Stimulated activated naive B cell treated with anti-CD40 and anti-IgM and Interleukin-4, amounts not matched to agents 10 μg/mL and 1 μg/mL and 100 μg/mL, for 72 hours (primary cell): ENCODE measurements around the gene EEFSEC.

Experiments
- ATAC-seq, 2 donors: fragments of 150-1000 bp; cut with Tn5 transposase; replicated peaks; 2 replicates each; pipeline ENCODE4 v1.10.0; 2021; ENCODE audit warnings: moderate library complexity in 1 of 2
- DNase-seq: peaks from one replicate; pipeline ENCODE4 v3.0.0; 2021
- H3K27ac Mint-ChIP-seq: one replicate; pipeline ENCODE4 v1.8.0; 2022; ENCODE audit warnings: mild to moderate bottlenecking, mixed read lengths
- H3K27me3 Mint-ChIP-seq, 2 donors: one replicate each; pipeline ENCODE4 v1.8.0; 2022; ENCODE audit warnings: mixed read lengths in 2 of 2
- H3K36me3 Mint-ChIP-seq, 2 donors: one replicate each; pipeline ENCODE4 v1.8.0; 2022; ENCODE audit warnings: mixed read lengths in 2 of 2, mild to moderate bottlenecking in 1 of 2
- H3K4me1 Mint-ChIP-seq, 2 donors: one replicate each; pipeline ENCODE4 v1.8.0; 2022; ENCODE audit warnings: mixed read lengths in 2 of 2, mild to moderate bottlenecking in 1 of 2
- H3K4me3 Mint-ChIP-seq, 2 donors: one replicate each; pipeline ENCODE4 v1.8.0; 2022; ENCODE audit warnings: mild to moderate bottlenecking in 2 of 2, mixed read lengths in 2 of 2, moderate library complexity in 1 of 2
- H3K9me3 Mint-ChIP-seq, 2 donors: one replicate each; pipeline ENCODE4 v1.8.0; 2022; ENCODE audit warnings: mixed read lengths in 2 of 2, mild to moderate bottlenecking in 1 of 2

Gene EEFSEC

DNA sequence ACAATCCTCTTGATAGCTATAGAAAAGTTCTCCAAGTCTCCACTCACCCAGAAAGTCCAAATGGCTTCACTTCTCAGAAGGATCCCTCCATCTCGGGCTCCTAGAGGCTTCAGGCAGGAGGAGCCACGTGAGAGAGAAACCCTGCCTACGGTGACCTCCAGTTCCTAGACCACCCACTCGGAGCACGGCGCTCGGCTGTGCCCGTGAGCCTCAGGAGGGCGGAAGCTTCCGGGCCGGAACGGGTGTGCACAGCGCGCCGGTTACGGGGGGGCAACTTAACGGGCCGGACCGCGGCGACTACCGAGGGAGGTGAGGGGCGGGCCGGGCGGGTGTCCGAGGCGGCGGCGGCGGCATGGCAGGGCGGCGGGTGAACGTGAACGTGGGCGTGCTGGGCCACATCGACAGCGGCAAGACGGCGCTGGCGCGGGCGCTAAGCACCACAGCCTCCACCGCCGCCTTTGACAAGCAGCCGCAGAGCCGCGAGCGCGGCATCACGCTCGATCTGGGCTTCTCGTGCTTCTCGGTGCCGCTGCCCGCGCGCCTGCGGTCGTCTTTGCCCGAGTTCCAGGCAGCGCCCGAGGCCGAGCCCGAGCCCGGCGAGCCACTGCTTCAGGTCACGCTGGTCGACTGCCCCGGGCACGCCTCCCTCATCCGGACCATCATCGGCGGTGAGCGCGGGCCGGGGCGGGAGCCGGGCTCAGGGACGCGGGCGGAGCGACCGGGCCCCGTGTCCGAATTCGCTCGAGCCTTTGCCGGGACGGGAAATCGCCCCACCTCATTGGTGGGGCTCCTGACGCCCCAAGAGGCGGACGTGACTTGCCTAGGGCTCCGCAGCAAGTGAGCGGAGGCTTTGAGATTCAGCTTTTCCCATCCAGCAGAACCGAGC, at the start of gene EEFSEC:
Gene EEFSEC (plus strand): TSS at position 326 of the 886 bp plus-strand sequence. CDS start 27 bp downstream, at position 353.
- no peaks in the 10 kb centered on the region for H3K27me3 Mint-ChIP-seq
- ATAC-seq, result peak; percentile 93 to 96

DNA sequence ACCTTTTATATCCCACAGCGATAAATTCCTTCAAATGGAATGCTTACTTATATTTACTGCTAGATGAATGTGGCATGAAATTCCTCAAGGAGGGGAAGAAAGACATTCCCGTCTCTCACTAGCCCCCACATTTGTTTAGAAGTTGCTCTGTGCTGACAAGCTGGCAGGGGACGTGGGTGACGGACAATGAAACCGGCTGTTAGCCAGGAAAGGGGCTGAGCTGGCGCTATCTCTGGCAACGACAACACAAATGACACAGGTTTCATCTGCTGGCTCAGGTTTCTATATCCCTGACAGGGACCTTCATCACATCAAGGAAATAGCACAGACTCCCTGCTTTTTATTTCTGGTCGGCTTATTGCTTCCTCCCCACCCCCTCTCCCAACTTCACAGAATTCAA, 45.4 kb upstream of the EEFSEC start:
- Mint-ChIP-seq H3K4me1 (peaks cover 10 to 13% of the 10 kb centered on the region in 2 donors), H3K4me3 (no peak overlapping the region), H3K36me3 (peaks cover 48 to 56% of the 10 kb centered on the region in 2 donors), H3K27ac (no peak overlapping the region), H3K9me3 (no peaks in the 10 kb centered on the region), H3K27me3 (no peaks in the 10 kb centered on the region)
- ATAC-seq (no peak), DNase-seq (no peak)

More for the DNA sequence above, at the start of gene EEFSEC:
- Mint-ChIP-seq H3K27ac (peak within 1 kb of the TSS; percentile 98), H3K36me3 (peaks cover 25 to 33% of the 10 kb centered on the region in 2 donors), H3K9me3 (peaks cover 10 to 20% of the 10 kb centered on the region in 2 donors), H3K4me3 (peak within 1 kb of the TSS; percentile 91 to 95), H3K4me1 (peaks cover 21 to 23% of the 10 kb centered on the region in 2 donors)
- DNase-seq, result peak; percentile 91

- H3K4me3 Mint-ChIP-seq, result no peak overlapping the region
- peaks cover 39 to 61% of the 10 kb centered on the region in 2 donors for H3K36me3 Mint-ChIP-seq
These were observed 42.1 kb upstream of the EEFSEC start for GRCh38 chr3:128111147-128111546.

GRCh38 chr3:128112357-128112968, 40.8 kb upstream of the EEFSEC start:
- Mint-ChIP-seq H3K4me1 (peaks cover 17 to 32% of the 10 kb centered on the region in 2 donors), H3K4me3 (peak overlapping the region in 1 of 2 donors; percentile 23), H3K27ac (peak overlapping the region; percentile 87), H3K36me3 (peaks cover 36 to 61% of the 10 kb centered on the region in 2 donors), H3K9me3 (no peaks in the 10 kb centered on the region), H3K27me3 (no peaks in the 10 kb centered on the region)
- ATAC-seq (peak; percentile 80 to 92), DNase-seq (peak; percentile 13)

More at GRCh38 chr3:128111147-128111546, 42.1 kb upstream of the EEFSEC start:
- DNase-seq (no peak), ATAC-seq (no peak)
- Mint-ChIP-seq H3K4me1 (peaks cover 19 to 32% of the 10 kb centered on the region in 2 donors), H3K9me3 (no peaks in the 10 kb centered on the region), H3K27me3 (no peaks in the 10 kb centered on the region), H3K27ac (no peak overlapping the region)

DNA sequence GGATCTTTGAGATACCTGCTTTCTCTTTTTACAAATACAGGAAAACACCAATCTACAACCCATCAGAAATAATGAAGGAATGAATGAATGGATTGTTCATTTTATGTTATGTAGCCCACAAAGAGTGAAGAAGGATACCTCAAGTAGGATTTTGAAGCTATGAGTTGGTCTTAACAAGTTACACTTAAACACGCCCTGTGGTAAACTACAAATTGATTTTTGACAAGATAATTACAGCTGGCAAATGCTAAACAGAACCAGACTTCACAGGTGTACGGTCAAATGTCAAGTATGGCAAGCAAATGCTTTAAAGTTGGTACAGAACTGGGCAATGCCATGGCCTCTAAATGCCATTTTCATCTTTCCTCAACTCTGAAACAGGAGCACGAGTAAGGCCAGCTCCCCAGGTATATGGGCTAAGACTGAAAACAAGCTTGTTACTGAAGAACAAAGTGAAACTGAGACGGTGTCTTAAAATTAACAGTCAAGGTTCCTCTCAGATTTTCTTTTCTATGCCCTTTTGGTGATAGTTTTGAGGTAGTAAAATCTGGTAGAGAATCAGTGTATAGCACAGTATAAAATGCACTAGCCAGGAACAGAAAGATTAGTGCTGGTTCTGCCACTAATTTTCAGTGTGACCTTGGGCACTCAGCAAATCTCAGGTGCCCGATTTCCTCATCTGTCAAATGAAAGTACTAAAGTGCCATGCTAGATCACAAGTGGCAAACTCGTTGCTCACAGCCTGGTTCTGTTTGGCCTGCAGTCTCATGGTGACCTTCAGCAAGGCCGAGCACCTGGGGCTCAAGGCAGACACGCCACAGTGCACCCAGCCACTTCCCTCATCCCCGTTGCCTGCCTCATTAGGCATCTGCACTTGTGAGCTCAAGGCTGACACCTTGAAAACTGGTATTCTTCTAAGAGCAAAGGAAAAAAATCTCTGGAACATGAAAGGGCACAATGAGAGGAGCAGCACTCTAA, 39.2 kb upstream of the EEFSEC start:
- Mint-ChIP-seq H3K4me3 (no peak overlapping the region), H3K36me3 (peaks cover 47 to 66% of the 10 kb centered on the region in 2 donors), H3K27me3 (no peaks in the 10 kb centered on the region), H3K4me1 (peaks cover 17 to 39% of the 10 kb centered on the region in 2 donors), H3K9me3 (no peaks in the 10 kb centered on the region), H3K27ac (peak overlapping the region; percentile 56)
- ATAC-seq, result peak; percentile 61 to 73
- no peak for DNase-seq

DNA sequence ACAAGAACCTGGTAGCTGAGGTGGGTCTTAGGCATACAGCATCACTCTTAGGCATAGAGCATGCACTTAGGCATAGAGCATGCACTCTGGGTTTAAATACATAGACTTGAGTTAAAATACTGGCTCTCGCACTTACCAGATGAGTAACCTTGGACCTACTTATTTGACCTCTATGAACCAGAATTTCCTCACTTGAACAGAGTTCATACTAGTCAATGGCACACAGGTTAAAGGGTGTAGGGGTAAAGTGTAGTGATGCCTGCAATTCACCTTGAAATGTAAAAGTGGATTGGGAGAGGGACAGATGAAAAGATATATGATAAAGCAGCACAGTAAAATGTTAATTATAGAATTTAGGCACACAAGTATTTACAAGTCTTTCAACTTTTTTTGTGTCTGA, 31.3 kb upstream of the EEFSEC start:
- DNase-seq (no peak), ATAC-seq (no peak)
- Mint-ChIP-seq H3K4me3 (peak overlapping the region; percentile 98 to 100), H3K9me3 (peaks cover 3 to 6% of the 10 kb centered on the region in 2 donors), H3K36me3 (peaks cover 28 to 36% of the 10 kb centered on the region in 2 donors), H3K27ac (peak overlapping the region; percentile 42), H3K4me1 (peaks cover 15 to 38% of the 10 kb centered on the region in 2 donors), H3K27me3 (no peaks in the 10 kb centered on the region)

- no peak for DNase-seq
- Mint-ChIP-seq H3K27ac (peak overlapping the region; percentile 98), H3K9me3 (peaks cover 3 to 6% of the 10 kb centered on the region in 2 donors), H3K36me3 (peaks cover 21 to 28% of the 10 kb centered on the region in 2 donors), H3K4me3 (peak overlapping the region; percentile 98 to 100), H3K27me3 (peaks cover 0 to 5% of the 10 kb centered on the region in 2 donors), H3K4me1 (peaks cover 15 to 38% of the 10 kb centered on the region in 2 donors)
- peak in 1 of 2 donors; percentile 2 for ATAC-seq
These were observed 30.1 kb upstream of the EEFSEC start for GRCh38 chr3:128123156-128123537.

DNA sequence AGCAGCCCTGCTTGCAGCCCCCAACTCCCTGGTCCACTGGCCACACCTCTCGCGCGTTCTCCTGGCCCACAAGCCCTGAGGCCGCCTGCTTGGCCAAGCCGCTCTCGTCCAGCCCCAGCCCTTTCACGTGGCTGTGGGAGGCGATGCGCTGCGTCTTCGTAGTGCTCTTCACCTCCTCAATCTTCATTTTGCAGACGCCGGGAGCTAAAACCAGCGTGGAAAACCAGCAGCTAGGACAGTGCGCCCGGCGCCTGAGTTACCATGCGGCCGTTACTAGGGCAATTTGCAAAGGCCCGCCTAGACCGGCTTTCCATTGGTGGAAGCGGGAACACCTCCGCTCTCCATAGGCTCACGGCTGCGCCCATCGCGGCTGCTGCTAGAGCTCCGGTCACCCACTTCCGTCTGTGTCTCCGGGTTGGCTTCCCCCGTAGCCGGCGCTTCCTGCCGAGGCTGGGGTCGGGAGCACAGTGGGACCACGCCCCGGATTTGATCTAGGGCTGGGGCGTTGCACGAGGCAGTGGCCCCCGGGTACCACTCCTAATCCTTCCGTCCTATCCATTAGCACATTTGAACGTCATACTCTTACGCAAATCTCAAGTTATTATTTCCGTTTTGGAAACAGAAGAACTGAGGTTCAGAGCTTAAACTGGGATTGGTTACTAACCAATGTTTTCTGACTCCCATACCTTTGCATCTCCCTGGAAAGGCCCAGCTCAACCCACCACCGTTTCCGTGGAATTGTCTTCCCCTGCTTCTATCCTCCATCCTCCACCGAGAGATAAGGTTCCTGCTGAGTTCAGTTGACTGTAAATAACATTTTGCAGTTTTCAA, 29.5 kb upstream of the EEFSEC start, which contains the start of gene RUVBL1:
Gene RUVBL1 (minus strand): TSS at position 275 of the 831 bp plus-strand sequence. CDS start 88 bp downstream, at position 187.
- ATAC-seq (peak; percentile 98 to 99), DNase-seq (peak; percentile 98)
- H3K27ac Mint-ChIP-seq, result peak within 1 kb of the TSS; percentile 98
- peaks cover 3 to 6% of the 10 kb centered on the region in 2 donors for H3K9me3 Mint-ChIP-seq
- H3K36me3 Mint-ChIP-seq, result peaks cover 16 to 23% of the 10 kb centered on the region in 2 donors
- H3K4me3 Mint-ChIP-seq, result peak within 1 kb of the TSS; percentile 98 to 100
- H3K4me1 Mint-ChIP-seq, result peaks cover 15 to 33% of the 10 kb centered on the region in 2 donors
- peaks cover 0 to 5% of the 10 kb centered on the region in 2 donors for H3K27me3 Mint-ChIP-seq

DNA sequence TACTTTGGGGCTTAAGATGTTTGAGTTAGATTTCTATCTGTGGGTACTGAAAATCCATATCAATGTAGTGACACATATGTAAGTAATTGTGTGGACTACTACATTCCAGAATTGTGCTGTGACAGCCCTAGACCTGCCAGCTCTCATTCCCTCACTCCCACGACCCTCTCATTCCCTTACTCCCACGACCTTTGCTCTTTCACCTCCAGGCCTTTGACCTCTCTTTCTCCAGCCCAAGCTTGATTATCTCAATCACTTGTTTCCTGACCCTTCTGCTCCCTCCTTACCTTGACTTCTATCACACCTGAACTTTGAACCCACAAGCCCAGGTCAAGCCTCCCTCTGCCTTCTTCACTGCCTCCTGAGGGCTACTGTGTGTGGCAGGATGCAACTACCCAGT, 26.0 kb upstream of the EEFSEC start:
- Mint-ChIP-seq H3K4me3 (no peak overlapping the region), H3K4me1 (peaks cover 6 to 24% of the 10 kb centered on the region in 2 donors), H3K27me3 (peaks cover 12% of the 10 kb centered on the region in 2 donors), H3K9me3 (peaks cover 3 to 6% of the 10 kb centered on the region in 2 donors), H3K36me3 (peaks cover 4 to 6% of the 10 kb centered on the region in 2 donors), H3K27ac (no peak overlapping the region)
- no peak for DNase-seq
- no peak for ATAC-seq

GRCh38 chr3:128128251-128128650, 25.0 kb upstream of the EEFSEC start:
- peaks cover 12 to 16% of the 10 kb centered on the region in 2 donors for H3K27me3 Mint-ChIP-seq
- H3K36me3 Mint-ChIP-seq, result peaks cover 4 to 6% of the 10 kb centered on the region in 2 donors
- peaks cover 6 to 17% of the 10 kb centered on the region in 2 donors for H3K4me1 Mint-ChIP-seq
- DNase-seq, result no peak
- H3K4me3 Mint-ChIP-seq, result no peak overlapping the region
- peaks cover 3 to 6% of the 10 kb centered on the region in 2 donors for H3K9me3 Mint-ChIP-seq
- H3K27ac Mint-ChIP-seq, result no peak overlapping the region
- no peak for ATAC-seq

- peaks cover 27 to 37% of the 10 kb centered on the region in 2 donors for H3K27me3 Mint-ChIP-seq
- no peaks in the 10 kb centered on the region for H3K36me3 Mint-ChIP-seq
- ATAC-seq (no peak), DNase-seq (no peak)
- no peaks in the 10 kb centered on the region for H3K4me1 Mint-ChIP-seq
- no peak overlapping the region for H3K27ac Mint-ChIP-seq
- H3K4me3 Mint-ChIP-seq, result no peak overlapping the region
- H3K9me3 Mint-ChIP-seq, result no peaks in the 10 kb centered on the region
These were observed 21.2 kb upstream of the EEFSEC start for GRCh38 chr3:128131897-128132646.

- DNase-seq (no peak), ATAC-seq (peak; percentile 42 to 45)
- Mint-ChIP-seq H3K27me3 (peaks cover 32 to 42% of the 10 kb centered on the region in 2 donors), H3K9me3 (no peaks in the 10 kb centered on the region), H3K4me1 (no peaks in the 10 kb centered on the region), H3K4me3 (no peak overlapping the region), H3K36me3 (no peaks in the 10 kb centered on the region), H3K27ac (no peak overlapping the region)
These were observed 19.9 kb upstream of the EEFSEC start for GRCh38 chr3:128133273-128133883.
